ENCODE data around the gene C10orf105.

- TF ChIP-seq POLR2A (IDR thresholded peaks at IDR 0.05) (no peak), CTCF (IDR thresholded peaks at IDR 0.05) (peak in 7 of 12 donors; percentile 14 to 44 (median 28))
Observed at GRCh38 chr10:71725998-71726579, 6.5 kb upstream of the C10orf105 start.

Measured in heart left ventricle (tissue), 13 donors.